ENCODE measurements around the gene PRKCB. TPM values are rescaled to one million over a fixed set of nuclear protein-coding genes. Genes with fewer than 3 reads are reported as not detected.

The PRKCB gene
- total RNA-seq, 1 experiment from 2014 or later, result 0.89 TPM

DNA sequence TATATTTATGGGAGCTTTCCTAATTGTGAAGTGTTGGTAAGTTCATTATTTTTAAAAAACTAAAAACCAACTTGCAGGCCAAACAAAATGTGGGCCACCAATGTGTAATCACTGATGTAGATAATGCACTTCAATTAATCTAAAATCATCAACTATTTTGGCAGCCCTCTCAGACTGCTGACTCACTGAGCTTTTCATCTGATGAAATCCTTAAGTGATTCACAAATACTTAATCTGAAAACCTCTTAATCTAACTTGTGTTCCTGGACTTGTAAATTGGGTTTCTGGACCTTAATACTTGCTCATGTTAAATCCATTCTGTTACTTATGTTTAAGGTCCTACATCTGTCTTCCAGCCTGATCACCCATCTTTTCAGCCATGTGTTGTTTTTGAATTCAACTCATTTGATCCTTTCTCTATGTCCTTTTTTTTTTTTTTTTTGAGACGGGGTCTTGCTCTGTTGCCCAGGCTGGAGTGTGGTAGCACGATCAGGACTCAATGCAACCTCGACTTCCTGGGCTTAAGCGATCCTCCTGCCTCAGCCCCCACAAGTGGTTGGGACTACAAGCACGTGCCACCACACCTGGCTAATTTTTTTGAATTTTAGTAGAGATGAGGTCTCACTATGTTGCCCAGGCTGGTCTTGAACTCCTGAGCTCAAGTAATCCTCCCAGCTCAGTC is 39.0 kb downstream of the PRKCB start:
- H3K4me1 ChIP-seq (ENCODE audit: control insufficient read depth in 1 of 2, insufficient read depth in 2 of 2, low read length in 2 of 2), result no peaks in the 10 kb centered on the region
- BruUV-seq (replicated peaks), result no TSS peak
- RAD21 ChIA-PET (ENCODE audit: low non-redundant PET in 1 of 2, low total read pairs in 2 of 2, uncharacterized antibody in 2 of 2, unreplicated experiment in 2 of 2), result no interaction called here
- TF ChIP-seq POLR2AphosphoS5 (IDR thresholded peaks at IDR 0.05; ENCODE audit: low read depth, low read length) (no peak), SRF (IDR thresholded peaks at IDR 0.05; ENCODE audit: low read depth) (no peak)
- no peaks in the 10 kb centered on the region for H3K9me3 ChIP-seq (ENCODE audit: control insufficient read depth in 1 of 2, insufficient read depth in 1 of 2, low read depth in 1 of 2, low read length in 2 of 2)
- no peak overlapping the region for H3K9ac ChIP-seq (ENCODE audit: low read length)
- no peak for ATAC-seq
- no peak overlapping the region for H3K27ac ChIP-seq (ENCODE audit: low read depth, low read length)
- no peaks in the 10 kb centered on the region for H3K36me3 ChIP-seq (ENCODE audit: control insufficient read depth in 1 of 2, insufficient read depth in 2 of 2, low read length in 2 of 2)
- DNase-seq (ENCODE audit: low read depth, low spot score), result no peak
- CTCF ChIA-PET, result no interaction called here
- no peaks in the 10 kb centered on the region for H3K9me2 ChIP-seq (ENCODE audit: insufficient read depth)
- no peaks in the 10 kb centered on the region for H3K79me2 ChIP-seq (ENCODE audit: insufficient read depth, low read length)
- H3K4me3 ChIP-seq (replicated peaks in 1 of 2; ENCODE audit: low read depth in 1 of 2, low read length in 2 of 2), result no peak overlapping the region
- H3K27me3 ChIP-seq (ENCODE audit: insufficient read depth, low read length), result peaks cover 22% of the 10 kb centered on the region; the same call in 1 of the 2 replicates
- H3K4me2 ChIP-seq (ENCODE audit: low read length), result no peak overlapping the region
- H4K20me1 ChIP-seq (ENCODE audit: insufficient read depth), result no peaks in the 10 kb centered on the region
- intact Hi-C loops (cut with micrococcal nuclease), result no loop called here
- H2AFZ ChIP-seq (ENCODE audit: low read depth, low read length, poor library complexity, severe bottlenecking), result no peak overlapping the region
- POLR2A ChIA-PET, result no interaction called here

DNA sequence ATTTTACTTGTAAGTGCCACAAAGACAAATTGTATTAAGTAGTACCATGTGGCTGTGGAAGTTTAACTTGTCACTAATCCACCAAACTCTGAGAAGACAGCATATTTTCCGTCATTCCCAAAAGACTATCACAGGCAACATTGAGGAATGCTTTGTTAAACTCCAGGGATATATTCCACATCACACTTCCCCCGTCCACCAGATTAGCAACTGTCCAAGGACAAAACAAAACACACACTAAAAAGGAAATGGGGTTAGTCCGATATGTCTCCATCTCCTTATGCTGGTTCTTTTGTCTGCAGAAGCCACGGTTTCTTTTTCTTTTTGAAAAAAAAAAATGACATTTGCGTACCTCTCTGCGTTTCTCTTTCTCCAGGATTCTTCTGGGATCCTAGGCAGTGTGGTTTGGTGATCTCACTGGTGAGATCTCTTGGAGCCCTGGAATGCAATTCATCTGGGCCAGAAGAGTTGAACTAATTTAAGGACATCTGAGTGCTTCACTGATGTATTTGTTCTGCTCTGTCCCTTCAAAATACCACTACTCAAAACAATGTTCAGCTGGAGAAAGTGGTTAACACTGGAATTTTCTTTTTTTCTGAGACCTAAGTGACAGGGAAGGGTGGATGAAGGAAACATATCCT is 40.6 kb downstream of the PRKCB start:
- ATAC-seq (no peak), DNase-seq (ENCODE audit: low read depth, low spot score) (no peak)
- BruUV-seq (replicated peaks), result no TSS peak
- H3K79me2 ChIP-seq (ENCODE audit: insufficient read depth, low read length), result no peaks in the 10 kb centered on the region
- CTCF ChIA-PET, result interaction anchor here (1.2 to 1.7 kb wide), 2 partner anchors 134 to 160 kb away, joined by 3 to 7 read pairs; no protein-coding TSS in a partner anchor
- no peak overlapping the region for H3K4me3 ChIP-seq (replicated peaks in 1 of 2; ENCODE audit: low read depth in 1 of 2, low read length in 2 of 2)
- H3K36me3 ChIP-seq (ENCODE audit: control insufficient read depth in 1 of 2, insufficient read depth in 2 of 2, low read length in 2 of 2), result no peaks in the 10 kb centered on the region
- no peaks in the 10 kb centered on the region for H3K4me1 ChIP-seq (ENCODE audit: control insufficient read depth in 1 of 2, insufficient read depth in 2 of 2, low read length in 2 of 2)
- no peaks in the 10 kb centered on the region for H3K9me3 ChIP-seq (ENCODE audit: control insufficient read depth in 1 of 2, insufficient read depth in 1 of 2, low read depth in 1 of 2, low read length in 2 of 2)
- H3K9ac ChIP-seq (ENCODE audit: low read length), result no peak overlapping the region
- POLR2A ChIA-PET, result no interaction called here
- H3K27me3 ChIP-seq (ENCODE audit: insufficient read depth, low read length), result peaks cover 29% of the 10 kb centered on the region
- intact Hi-C loops (cut with micrococcal nuclease), result no loop called here
- no peaks in the 10 kb centered on the region for H4K20me1 ChIP-seq (ENCODE audit: insufficient read depth)
- no peaks in the 10 kb centered on the region for H3K9me2 ChIP-seq (ENCODE audit: insufficient read depth)
- no peak overlapping the region for H3K4me2 ChIP-seq (ENCODE audit: low read length)
- TF ChIP-seq, protein P1, sequence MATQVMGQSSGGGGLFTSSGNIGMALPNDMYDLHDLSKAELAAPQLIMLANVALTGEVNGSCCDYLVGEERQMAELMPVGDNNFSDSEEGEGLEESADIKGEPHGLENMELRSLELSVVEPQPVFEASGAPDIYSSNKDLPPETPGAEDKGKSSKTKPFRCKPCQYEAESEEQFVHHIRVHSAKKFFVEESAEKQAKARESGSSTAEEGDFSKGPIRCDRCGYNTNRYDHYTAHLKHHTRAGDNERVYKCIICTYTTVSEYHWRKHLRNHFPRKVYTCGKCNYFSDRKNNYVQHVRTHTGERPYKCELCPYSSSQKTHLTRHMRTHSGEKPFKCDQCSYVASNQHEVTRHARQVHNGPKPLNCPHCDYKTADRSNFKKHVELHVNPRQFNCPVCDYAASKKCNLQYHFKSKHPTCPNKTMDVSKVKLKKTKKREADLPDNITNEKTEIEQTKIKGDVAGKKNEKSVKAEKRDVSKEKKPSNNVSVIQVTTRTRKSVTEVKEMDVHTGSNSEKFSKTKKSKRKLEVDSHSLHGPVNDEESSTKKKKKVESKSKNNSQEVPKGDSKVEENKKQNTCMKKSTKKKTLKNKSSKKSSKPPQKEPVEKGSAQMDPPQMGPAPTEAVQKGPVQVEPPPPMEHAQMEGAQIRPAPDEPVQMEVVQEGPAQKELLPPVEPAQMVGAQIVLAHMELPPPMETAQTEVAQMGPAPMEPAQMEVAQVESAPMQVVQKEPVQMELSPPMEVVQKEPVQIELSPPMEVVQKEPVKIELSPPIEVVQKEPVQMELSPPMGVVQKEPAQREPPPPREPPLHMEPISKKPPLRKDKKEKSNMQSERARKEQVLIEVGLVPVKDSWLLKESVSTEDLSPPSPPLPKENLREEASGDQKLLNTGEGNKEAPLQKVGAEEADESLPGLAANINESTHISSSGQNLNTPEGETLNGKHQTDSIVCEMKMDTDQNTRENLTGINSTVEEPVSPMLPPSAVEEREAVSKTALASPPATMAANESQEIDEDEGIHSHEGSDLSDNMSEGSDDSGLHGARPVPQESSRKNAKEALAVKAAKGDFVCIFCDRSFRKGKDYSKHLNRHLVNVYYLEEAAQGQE (IDR thresholded peaks at IDR 0.05; ENCODE audit: low read depth), result no peak
- TF ChIP-seq, protein P2, sequence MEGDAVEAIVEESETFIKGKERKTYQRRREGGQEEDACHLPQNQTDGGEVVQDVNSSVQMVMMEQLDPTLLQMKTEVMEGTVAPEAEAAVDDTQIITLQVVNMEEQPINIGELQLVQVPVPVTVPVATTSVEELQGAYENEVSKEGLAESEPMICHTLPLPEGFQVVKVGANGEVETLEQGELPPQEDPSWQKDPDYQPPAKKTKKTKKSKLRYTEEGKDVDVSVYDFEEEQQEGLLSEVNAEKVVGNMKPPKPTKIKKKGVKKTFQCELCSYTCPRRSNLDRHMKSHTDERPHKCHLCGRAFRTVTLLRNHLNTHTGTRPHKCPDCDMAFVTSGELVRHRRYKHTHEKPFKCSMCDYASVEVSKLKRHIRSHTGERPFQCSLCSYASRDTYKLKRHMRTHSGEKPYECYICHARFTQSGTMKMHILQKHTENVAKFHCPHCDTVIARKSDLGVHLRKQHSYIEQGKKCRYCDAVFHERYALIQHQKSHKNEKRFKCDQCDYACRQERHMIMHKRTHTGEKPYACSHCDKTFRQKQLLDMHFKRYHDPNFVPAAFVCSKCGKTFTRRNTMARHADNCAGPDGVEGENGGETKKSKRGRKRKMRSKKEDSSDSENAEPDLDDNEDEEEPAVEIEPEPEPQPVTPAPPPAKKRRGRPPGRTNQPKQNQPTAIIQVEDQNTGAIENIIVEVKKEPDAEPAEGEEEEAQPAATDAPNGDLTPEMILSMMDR (IDR thresholded peaks at IDR 0.05 in 2 of 3, conservative IDR thresholded peaks at IDR 0.05 in 1 of 3; ENCODE audit: borderline replicate concordance in 1 of 3, insufficient read depth in 1 of 3, low read depth in 2 of 3, low read length in 2 of 3), result no peak
- no peak for TF ChIP-seq CBX3 (IDR thresholded peaks at IDR 0.05; ENCODE audit: low read depth)
- TF ChIP-seq SP1 (IDR thresholded peaks at IDR 0.05; ENCODE audit: low read depth), result no peak
- no peak for TF ChIP-seq SIN3A (IDR thresholded peaks at IDR 0.05; ENCODE audit: low read depth)
- TF ChIP-seq YY1 (IDR thresholded peaks at IDR 0.05; ENCODE audit: extremely low read depth, insufficient replicate concordance, low read depth, low read length), result no peak
- no peak for TF ChIP-seq CEBPB (IDR thresholded peaks at IDR 0.05; ENCODE audit: low read depth)
- RAD21 ChIA-PET (ENCODE audit: low non-redundant PET in 1 of 2, low total read pairs in 2 of 2, uncharacterized antibody in 2 of 2, unreplicated experiment in 2 of 2), result interaction anchor here in 1 of 2 experiments (1.1 kb wide), 1 partner anchor 134 kb away, joined by 3 read pairs; no protein-coding TSS in a partner anchor
- H3K27ac ChIP-seq (ENCODE audit: low read depth, low read length), result no peak overlapping the region
- H2AFZ ChIP-seq (ENCODE audit: low read depth, low read length, poor library complexity, severe bottlenecking), result no peak overlapping the region

All from HCT116 (cell line).